GM19324 (cell line): Measurements from ENCODE around the gene FAM222B.
"Not testable (repeated sequence)": the region's sequence is repeated elsewhere in the genome, so short reads cannot be mapped to it uniquely, and the experiment has no call there.

Experiments
- ATAC-seq: cut with Tn5 transposase; IDR thresholded peaks from one replicate; pipeline ENCODE4 v1.9.1; 2021; ENCODE audit warnings: mild to moderate bottlenecking, moderate library complexity; ENCODE audit not compliant: unreplicated experiment, low FRiP score

Gene FAM222B, protein sequence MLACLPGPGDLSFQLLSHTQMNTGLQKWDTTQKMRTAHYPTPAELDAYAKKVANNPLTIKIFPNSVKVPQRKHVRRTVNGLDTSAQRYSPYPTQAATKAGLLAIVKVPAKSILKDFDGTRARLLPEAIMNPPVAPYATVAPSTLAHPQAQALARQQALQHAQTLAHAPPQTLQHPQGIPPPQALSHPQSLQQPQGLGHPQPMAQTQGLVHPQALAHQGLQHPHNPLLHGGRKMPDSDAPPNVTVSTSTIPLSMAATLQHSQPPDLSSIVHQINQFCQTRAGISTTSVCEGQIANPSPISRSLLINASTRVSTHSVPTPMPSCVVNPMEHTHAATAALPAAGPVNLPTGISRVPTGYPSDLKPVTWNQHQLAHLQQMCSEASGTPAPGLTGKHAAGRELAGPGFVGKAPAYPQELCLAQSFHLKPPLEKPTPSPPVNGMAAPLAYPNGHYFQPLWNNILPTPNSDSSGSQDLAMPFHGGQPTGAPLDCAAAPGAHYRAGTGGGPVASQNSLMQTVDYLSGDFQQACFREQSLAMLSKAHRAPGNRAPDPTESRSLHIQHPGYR

DNA sequence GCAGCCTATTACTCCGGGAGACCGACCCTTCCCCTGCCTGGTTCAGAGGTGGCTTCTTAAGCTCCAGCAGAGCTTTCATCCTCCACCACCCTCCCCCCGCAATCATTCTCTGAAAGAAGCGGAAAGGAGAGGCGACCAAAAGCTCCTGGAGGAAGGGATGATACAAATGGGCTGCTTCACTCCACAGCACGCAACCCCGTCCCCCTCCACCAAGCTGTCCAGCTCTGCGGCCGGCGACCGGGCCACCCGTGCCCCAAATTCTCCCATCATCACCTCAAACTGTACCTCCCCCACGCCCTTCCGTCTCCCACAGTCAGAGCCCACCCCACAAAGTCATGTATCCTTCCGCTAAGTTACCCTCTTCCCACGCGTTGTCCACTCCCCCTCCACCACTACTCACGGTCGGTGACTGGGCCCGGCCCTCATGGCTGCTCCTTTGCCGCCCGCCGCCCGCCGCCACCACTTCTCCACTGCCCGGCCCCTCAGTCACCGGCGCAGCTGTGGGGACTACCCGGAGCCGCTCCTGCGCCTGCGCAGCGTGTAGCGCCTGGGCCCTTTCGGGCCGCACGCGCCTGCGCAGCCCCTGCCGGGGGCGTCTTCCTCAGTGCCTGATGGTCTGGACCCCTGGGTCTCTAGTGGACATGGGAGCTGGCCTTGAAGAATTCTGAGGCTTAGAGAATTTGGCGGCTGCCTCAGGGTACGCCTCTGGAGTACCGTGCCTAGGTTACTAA lies at the start of gene FAM222B:
Gene FAM222B, minus strand, starts transcription at position 509 of the 731 bp plus-strand sequence. CDS start 76,123 bp downstream, outside the sequence.
- ATAC-seq, result peak; percentile 90

DNA sequence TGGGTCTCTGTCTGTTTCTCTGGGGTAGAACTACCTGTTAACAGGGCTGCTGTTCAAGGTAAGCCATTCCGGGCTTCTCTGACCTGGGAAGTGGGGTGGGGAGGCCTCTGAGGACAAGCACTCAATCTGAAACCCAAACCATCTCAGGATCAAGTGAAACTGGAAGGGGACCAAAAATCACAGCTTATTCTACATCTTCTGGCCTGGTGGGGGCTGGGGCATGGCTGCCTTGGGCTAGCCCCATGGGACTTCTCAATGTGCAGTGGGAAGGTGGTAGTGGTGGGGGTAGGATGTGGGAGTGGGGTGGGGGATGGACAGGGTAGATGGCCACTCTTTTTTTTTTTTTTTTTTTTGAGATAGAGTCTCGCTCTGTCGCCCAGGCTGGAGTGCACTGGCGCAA lies 49.4 kb upstream of the FAM222B start:
- no peak for ATAC-seq

DNA sequence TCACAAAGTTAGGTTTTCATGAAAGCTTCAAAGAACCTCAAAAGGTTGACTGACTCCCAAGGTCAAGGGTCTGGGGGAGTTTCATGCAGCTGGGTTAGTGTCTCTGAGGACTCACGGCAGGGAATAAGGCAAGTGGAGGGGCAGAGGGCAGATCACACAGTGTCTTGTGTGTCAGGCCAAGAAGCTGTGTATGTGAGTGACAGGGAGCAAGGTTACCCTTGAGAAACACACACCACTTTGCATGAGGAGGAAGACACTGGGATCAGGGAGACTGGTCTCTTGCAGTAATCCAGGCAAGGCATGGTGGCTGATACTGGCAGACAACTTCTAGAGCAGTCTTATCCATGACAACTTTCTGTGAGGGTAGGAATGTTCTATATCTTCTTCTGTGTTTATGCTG lies 48.6 kb upstream of the FAM222B start:
- ATAC-seq, result no peak

DNA sequence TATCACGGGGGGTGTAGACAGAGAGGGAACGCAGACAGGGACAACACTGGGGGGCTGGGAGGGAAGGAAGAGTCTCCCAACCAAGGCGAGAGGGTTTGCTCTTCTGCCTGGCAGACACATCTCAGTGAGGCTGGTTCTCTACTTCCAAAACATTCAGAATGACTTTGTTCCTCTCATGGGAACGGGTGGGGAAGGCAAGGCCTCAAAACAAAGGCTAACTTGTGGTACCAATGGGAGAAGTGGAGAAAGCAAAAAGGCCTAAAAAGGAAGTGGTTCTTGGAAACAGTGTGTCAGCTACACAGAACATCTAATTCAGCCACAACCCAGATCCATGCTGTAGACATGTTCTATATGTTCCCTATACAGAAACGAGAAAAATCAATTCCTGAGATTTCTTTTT lies 47.4 kb upstream of the FAM222B start:
- no peak for ATAC-seq

DNA sequence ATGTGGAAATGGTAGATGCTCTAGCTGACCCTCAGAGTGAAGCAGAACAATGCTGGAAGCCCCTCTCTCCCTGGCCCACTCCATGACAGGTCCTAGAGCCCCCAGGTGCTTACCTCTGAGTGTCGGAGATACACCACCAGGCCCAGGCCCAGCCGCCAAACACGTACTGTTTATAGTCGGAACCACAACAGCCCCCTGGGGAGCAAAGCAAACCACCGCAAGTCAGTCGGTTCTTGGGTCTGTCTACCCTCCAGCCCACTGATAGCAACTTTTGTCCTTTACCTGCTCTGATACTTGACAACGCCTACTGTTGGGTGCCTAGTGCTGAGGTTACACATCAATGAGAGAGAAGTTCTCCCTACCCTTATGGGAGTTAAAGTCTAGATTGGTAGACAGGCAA lies 46.2 kb upstream of the FAM222B start:
- no peak for ATAC-seq

DNA sequence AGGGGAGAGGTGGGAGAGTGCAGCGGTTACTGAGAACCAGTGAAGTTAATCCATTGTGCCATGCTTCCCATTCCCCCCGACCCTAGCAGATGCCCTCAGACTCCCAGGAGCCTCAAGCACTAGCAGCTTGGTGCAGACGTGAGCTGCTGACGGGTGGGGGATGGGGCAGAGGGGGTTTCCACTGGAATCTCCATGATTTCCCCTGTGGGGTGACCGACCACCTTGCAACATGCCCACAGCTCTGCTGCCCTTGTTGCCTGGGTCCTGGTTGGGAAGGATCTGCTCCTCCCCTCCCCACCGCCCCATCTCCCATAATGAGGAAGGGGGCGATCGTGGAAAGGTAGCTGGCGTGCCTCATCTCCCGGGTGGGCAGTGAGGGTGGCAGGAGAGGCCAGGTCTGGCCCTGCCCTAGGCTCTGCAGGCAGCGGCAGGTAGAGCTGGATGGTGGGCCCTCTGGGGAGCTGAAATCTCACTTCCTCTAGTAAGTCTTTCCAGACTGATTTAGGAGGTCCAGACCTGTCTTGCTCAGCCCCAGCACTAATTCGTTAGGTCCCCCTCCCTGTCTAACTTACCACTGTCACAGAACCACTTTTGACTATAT lies 45.4 kb upstream of the FAM222B start:
- no peak for ATAC-seq

DNA sequence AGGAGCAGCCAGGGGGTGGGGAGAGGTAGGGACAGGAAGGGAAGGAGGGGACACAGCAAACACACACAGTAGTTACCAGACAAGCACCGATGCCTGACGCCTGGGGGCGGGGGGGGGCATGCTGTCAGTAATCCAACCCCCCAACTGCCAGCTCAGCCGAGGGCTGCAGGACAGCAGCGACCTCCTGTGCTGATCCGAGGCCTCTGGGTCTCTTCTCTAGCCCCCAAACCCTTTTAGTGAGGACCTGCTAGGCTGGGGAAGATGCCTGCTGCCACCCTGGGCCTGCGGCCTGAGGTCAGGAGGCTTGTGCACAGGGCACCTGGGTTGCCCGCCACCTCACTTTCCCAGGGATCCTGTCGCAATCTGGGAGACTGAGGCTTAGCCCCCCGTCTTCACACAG lies 43.4 kb upstream of the FAM222B start:
- no peak for ATAC-seq

DNA sequence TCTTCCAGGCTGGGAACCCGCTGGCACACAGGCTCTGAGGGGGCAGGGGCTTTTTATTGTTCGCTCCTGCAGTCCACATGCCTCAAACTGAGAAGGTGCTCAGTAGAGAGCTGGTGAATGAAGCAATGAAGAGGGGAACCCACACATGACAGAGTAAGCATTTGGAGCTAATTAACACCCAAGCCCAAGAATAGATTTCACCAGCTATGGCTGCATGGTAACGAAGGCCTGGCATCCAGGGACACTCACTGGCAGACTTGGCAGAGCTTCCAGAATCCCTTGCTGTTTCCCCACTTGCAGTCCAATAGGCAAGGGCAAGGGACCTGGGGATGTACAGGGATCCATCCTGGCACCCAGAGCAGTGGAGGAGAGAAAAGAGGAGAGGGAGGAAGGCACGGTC lies 42.8 kb upstream of the FAM222B start:
- no peak for ATAC-seq

DNA sequence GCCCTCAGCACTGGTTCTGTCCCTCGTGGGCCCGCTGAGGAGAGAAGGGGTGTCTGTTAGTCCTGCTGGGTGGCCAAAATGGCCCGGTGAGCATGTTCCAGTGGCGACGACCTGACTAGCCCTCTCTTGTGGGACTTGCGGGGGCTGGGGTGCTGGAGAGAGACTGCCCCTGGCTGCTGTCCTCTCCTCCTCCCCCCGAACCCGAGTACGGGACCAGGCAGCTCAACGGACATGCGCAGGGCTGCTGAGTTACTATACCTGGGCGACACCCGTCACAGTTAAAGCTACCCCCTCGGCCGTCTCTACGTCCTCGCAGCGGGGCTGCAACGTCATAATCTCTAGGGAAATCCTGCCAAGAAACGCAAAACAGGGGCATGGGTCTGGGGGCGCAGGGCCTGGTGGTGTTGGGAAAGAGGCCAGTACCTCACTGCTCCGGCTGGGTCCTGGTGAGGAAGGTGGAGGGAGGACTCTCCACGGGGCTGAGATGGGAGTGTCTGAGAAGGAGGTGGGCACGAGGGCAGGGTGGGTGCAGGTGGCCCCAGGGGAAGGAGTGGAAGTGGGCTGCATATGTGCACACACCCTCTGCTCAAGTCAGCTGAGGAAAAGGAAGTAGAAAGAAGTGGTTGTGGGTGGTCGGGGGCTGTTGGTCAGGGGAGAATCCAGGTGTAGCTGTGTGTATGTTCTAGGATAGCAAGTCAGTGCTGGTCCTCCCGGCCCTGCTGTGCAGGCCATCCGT lies 41.5 kb upstream of the FAM222B start:
- ATAC-seq, result no peak

DNA sequence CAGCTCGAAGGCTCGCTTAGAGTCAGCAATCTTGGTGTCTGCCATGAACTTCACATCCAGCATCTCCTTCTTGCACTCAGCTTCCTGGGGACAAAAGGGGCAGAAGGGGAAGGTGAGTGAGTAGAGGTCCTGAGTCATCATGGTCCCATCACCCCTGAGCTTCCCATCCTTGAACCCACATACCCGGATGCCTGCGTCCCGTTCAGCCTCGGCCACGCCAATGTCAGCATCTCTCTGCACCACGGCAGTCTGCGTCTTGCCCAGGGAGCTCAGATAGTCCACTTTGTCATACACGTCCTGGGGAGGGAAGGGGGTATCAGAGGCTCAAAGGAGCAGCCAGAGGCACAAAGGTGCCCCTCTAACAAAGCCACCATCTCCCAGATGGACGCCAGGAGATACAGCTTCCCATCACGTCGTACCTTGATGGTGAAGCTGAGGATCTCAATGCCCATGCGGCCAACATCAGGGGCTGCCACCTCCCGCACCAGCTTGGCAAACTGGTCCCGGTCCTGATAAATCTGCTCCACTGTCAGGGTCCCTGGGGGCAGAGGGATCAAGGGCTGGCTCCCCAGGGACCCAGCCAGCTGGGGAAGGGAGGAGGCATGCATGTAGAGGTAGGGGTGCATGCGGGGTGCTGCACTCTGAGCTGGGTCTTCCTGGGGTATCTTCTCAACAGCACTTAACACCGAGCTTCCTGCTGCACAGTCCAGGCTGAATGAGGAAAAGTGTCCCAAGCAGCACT lies 39.7 kb upstream of the FAM222B start:
- no peak for ATAC-seq

DNA sequence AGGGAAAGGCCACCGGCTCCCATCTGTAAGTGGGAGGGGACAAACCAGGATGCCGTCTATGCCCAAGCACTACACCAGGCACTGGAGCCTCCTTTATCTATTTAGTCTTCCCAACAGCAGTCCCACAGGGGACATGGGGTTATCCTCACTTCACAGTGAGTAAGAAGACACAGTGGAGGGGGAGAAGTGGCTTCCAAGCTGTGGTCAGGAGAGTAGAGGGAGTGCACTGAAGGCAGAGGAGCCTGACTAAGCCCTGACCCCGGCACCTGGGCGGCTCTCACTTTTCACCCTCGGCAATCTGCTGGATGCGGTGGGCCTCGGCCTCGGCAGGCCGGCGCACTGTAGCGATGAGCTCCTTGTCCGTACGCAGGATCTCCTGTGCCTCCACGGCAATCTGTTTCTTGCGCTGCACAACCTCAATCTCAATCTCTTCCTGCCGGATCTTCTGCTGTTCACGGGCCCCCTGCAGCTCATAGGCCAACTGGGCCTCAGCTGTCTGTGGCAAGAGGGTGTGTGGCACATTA lies 39.0 kb upstream of the FAM222B start:
- ATAC-seq, result no peak

DNA sequence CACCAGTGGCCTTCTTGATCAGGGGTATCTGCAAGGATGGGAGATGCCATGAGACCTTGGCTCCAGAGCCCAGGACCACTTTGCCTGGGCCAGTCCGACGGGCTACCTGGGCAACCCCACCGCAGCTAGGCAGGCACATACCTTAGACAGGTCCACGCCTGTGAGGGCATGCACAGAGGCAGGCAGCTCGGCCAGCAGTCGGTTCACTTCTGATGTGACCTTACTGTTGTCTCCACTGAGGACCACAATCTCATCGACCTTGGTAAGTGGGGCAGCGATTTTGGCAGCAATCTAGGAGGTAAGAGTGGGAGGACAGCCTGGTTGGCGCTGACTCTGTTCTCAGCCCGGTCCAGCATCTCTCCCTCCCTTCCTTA lies 38.0 kb upstream of the FAM222B start:
- ATAC-seq, result no peak

DNA sequence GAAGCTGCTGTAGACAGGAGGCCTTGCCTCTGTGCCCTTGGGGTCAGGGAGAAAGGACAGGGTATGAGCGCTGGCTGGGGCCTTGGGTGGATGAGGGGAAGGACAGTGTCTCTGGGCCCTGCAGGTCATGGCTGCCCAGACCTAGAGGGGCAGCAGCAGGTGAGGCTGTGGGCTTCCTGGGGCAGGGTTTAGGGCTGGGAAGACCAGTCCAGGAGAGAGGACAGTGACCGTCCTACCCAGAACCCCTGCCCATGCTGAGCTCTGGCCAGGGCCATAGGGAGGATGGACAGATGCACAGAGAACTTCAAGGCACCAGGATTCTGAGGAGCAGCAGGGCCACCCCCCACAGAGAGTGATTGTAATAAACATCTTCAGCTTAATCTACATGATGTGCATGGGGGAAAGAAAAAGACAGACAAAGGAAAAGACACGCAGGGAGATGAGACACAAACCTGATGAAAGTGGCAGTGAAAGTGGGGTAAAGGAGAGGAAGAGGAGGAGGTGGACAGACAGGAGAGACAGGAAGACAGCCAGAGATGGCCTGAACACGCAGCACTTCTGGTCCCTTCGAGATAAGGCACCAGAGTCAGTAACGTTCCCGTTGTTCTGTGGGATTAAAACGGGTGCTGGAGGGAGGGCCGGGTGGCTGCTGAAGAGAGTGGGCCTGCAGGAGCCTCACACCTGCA lies 37.4 kb upstream of the FAM222B start:
- ATAC-seq, result no peak

DNA sequence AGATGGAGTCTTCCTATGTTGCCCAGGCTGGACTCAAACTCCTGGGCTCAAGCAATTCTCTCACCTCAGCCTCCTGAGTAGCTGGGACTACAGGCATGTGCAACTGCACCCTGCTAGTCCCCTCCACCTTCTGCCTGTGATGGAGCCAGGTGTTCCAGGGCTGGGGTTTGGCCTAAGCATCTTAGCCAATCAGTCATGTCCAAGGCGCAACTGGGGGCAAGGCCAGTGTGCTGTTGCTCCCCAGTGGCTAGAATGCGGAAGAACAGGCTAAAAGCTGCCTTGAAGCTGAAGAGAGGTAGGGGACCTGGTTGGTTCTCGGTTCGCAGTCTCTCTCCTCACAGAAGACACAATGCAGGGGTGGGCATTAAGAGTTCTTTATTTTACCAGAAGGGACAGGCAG lies 36.4 kb upstream of the FAM222B start:
- ATAC-seq, result no peak

DNA sequence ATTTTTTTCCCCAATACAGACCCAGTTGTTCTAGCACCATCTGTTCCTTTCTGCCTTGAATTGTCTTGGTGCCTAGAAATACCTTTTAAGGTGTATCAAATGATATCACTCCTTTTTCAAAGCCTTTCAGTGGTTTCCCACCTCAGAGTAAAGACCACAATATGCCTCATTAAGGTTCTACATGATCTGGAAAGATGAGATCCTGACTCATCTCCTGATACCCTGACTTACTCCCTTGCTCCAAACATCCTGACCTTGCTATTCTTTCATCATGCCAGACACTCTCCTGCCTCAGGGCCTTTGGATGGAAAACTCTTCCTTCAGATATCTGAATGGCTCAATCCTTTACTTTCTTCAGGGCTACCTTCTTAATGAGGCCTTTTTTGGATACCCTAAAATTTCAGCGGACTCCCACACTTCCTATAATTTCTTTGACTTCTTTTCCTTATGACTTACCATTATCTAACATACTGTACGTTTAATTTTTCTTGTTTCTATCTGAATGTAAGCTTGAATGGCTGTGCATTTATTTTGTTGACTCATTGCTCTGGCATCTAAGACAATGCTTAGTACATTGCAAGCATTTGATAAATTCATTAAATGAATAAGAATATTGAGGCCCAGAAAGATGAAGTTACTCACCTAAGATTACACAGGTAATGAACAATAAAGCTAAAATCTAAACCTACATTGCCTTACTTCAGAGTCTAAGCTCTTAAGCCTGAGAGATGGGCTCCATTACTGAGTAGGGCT lies 35.7 kb upstream of the FAM222B start:
- ATAC-seq, result no peak

DNA sequence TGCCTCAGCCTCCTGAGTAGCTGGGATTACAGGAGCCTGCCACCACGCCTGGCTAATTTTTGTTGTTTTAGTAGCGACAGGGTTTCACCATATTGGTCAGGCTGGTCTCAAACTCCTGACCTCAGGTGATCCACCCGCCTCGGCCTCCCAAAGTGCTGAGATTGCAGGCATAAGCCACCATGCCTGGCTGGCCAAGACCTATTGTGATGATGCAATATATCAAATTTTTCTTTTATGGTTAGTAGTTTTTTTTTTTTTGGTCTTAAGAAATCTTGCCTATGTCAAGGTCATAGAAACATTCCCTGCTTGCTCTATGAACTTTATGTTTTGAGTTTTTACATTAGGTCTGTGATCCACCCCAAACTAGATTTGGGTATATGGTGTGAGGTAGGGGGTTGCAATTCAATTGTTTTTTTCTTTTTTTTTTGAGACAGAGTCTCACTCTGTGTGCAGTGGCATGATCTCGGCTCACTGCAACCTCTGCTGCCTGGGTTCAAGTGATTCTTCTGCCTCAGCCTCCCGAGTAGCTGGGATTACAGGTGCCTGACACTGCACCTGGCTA lies 34.6 kb upstream of the FAM222B start:
- not testable (repeated sequence) for ATAC-seq

DNA sequence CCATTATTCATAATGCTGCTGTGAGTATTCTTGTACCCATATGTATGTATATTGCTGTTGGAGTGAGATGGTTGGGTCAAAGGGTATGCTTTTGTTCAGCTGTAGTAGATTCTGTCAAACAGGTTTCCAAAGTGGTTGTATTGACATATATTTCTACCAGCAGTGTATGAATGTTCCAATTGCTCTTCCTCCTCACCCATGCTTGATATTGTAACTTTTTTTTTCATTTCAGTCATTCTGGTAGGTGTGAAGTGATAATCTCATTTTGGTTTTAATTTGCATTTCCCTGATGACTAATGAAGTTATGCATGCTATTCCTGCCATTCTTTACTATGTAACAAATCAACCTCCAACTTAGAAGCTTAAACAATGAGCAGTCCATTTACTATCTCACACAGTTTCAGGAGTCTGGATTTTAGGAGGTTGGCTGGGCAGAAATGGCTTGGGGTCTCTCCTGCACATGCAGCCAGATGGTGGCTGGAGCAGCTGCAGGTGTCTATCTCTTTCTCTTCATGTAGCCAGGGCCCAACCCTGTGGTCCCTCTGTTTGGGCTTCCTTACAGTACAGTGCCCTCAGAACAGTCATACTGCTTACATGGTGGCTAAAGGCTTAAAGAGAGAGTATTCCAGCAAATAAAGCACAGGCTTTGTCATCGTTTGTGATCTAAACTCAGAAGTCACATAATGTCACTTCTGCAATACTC lies 33.4 kb upstream of the FAM222B start:
- no peak for ATAC-seq
